AG04450 (cell line): ENCODE data around the gene UGT1A5. TPM values are rescaled to one million over a fixed set of nuclear protein-coding genes. Genes with fewer than 3 reads are reported as not detected.

ENCODE experiments used
- CTCF ChIA-PET: fragments of 300-600, 350-600 bp; formaldehyde crosslinking; extraction: SDS; loops from one replicate; lab custom pipeline; 2022; ENCODE audit warnings: antibody characterized with exemption, inconsistent platforms; lab: Charles Lee
- POLR2A ChIA-PET: fragments of 350-600 bp; formaldehyde crosslinking; extraction: SDS; loops from one replicate; lab custom pipeline; 2021; ENCODE audit warnings: antibody characterized with exemption, inconsistent platforms; lab: Yijun Ruan, JAX
- DNase-seq: peaks from one replicate; pipeline ENCODE4 v3.0.0-alpha.2; 2011; ENCODE audit warnings: low read depth, low spot score
- H3K27ac ChIP-seq: one replicate; pipeline ENCODE4 v1.5.1; 2012; ENCODE audit warnings: low read depth, low read length, control low read depth
- H3K27me3 ChIP-seq: one replicate; pipeline ENCODE4 v1.6.0; 2012; ENCODE audit warnings: low read length; ENCODE audit not compliant: control insufficient read depth, insufficient read depth
- H3K4me3 ChIP-seq: 2 replicates; pipeline ENCODE4 v1.5.1; 2011; ENCODE audit warnings: mild to moderate bottlenecking, low read depth, low read length, control low read depth
- H3K9me3 ChIP-seq: 2 replicates; pipeline ENCODE4 v1.5.1; 2012; ENCODE audit warnings: low read length; ENCODE audit not compliant: control insufficient read depth, insufficient read depth
- CTCF ChIP-seq: IDR thresholded peaks from 2 replicates; pipeline ENCODE4 v1.5.1; 2011; ENCODE audit warnings: low read depth, low read length, control low read depth, inconsistent platforms
- polyA plus RNA-seq: library from polyadenylated mRNA; depleted of rRNA; stranded (reverse); fragments of >200 nt; gene quantifications from 2 replicates; pipeline ENCODE4 v1.2.3, GENCODE V29; 2011

The UGT1A5 gene
- polyA plus RNA-seq, 1 experiment = not detected

- POLR2A ChIA-PET = no interaction called here
- no peak overlapping the region for H3K4me3 ChIP-seq
- CTCF ChIA-PET = no interaction called here
- H3K27me3 ChIP-seq = no peaks in the 10 kb centered on the region
- no peak for TF ChIP-seq CTCF
- H3K9me3 ChIP-seq = no peaks in the 10 kb centered on the region
- DNase-seq = no peak
- no peak overlapping the region for H3K27ac ChIP-seq
Observed at GRCh38 chr2:233679196-233679595, 33.5 kb upstream of the UGT1A5 start.

DNA sequence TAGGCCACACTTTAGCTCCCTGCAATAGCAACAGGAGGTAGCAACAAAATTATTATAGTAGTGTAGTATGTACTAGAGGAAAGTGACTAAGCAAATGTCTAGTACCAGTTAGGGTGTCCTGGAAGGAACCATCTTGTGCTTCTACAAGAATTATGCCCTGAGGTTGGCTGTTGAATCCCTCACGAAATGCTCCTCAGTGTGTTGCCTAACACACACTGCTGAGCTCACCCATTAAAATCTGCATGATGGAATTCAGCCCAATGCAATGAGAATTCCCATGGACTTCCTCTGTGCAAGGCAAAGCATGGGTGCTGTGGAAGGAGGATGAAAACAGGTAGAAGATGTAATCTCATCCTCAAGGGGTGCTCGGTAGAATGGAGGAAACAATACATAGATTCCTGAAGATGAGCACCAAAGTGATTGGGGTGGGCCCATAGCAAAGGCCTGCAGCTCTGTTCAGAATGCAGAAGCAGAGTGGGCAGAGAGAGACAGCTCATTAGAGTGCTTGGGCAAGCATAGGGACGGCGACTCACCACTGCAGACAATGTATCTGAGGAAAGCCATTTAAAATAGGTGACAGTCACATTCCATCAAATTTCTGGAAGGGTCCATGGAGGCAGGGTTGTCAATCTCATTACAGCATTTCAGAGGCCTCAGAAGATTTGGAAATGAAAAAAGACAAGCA lies 32.2 kb upstream of the UGT1A5 start:
- Histone ChIP-seq H3K4me3 (no peak overlapping the region), H3K9me3 (no peaks in the 10 kb centered on the region), H3K27me3 (no peaks in the 10 kb centered on the region), H3K27ac (no peak overlapping the region)
- ChIA-PET POLR2A (no interaction called here), CTCF (no interaction called here)
- TF ChIP-seq CTCF = no peak
- no peak for DNase-seq

- no peak for TF ChIP-seq CTCF
- H3K9me3 ChIP-seq = no peaks in the 10 kb centered on the region
Observed at GRCh38 chr2:233681521-233682099, 31.1 kb upstream of the UGT1A5 start, which contains the start of gene UGT1A7. UGT1A7 (plus strand) TSS chr2:233681901; CDS start chr2:233681938, 37 bp downstream.

GRCh38 chr2:233684640-233685039 lies 28.1 kb upstream of the UGT1A5 start:
- DNase-seq = no peak
- Histone ChIP-seq H3K27ac (no peak overlapping the region), H3K27me3 (peaks cover 3% of the 10 kb centered on the region), H3K4me3 (no peak overlapping the region), H3K9me3 (no peaks in the 10 kb centered on the region)
- ChIA-PET CTCF (no interaction called here), POLR2A (no interaction called here)
- TF ChIP-seq CTCF = no peak

More at GRCh38 chr2:233681521-233682099, 31.1 kb upstream of the UGT1A5 start, which contains the start of gene UGT1A7:
- Histone ChIP-seq H3K4me3 (no peak within 1 kb of the TSS), H3K27me3 (no peaks in the 10 kb centered on the region), H3K27ac (no peak within 1 kb of the TSS)
- ChIA-PET POLR2A (no interaction called here), CTCF (no interaction called here)
- DNase-seq = no peak

- ChIA-PET CTCF (no interaction called here), POLR2A (no interaction called here)
- no peak for DNase-seq
- Histone ChIP-seq H3K27ac (no peak overlapping the region), H3K27me3 (peaks cover 3% of the 10 kb centered on the region), H3K4me3 (no peak overlapping the region), H3K9me3 (no peaks in the 10 kb centered on the region)
- no peak for TF ChIP-seq CTCF
Observed at GRCh38 chr2:233686928-233687327, 25.8 kb upstream of the UGT1A5 start.
